Liver (tissue), 9 donors: ENCODE results near the gene NLGN1. TPM values are rescaled to one million over a fixed set of nuclear protein-coding genes. Genes with fewer than 3 reads are reported as not detected.

ENCODE experiments used
- DNase-seq: peaks from one replicate; pipeline ENCODE4 v3.0.0-alpha.2; 2017; ENCODE audit warnings: low spot score
- H3K27ac ChIP-seq, 2 donors: one replicate each; pipeline ENCODE4 v1.7.0; 2013; ENCODE audit warnings: inconsistent platforms in 2 of 2, low read length in 2 of 2, control low read depth in 1 of 2, low read depth in 1 of 2, mild to moderate bottlenecking in 1 of 2
- H3K27me3 ChIP-seq, 4 donors: one replicate each; pipeline versions ENCODE4 v1.6.1 to v1.7.0; 2013; ENCODE audit warnings: low read length in 3 of 4, inconsistent platforms in 1 of 4, mild to moderate bottlenecking in 1 of 4, moderate library complexity in 1 of 4; ENCODE audit not compliant: control insufficient read depth in 4 of 4, insufficient read depth in 4 of 4
- H3K36me3 ChIP-seq, 4 donors: one replicate each; pipeline versions ENCODE4 v1.6.1 to v1.7.0; 2013; ENCODE audit warnings: low read length in 3 of 4, mild to moderate bottlenecking in 3 of 4, low read depth in 1 of 4, moderate library complexity in 1 of 4; ENCODE audit not compliant: control insufficient read depth in 4 of 4, insufficient read depth in 3 of 4
- H3K4me1 ChIP-seq, 4 donors: one replicate each; pipeline versions ENCODE4 v1.6.1 to v1.7.0; 2013; ENCODE audit warnings: low read length in 3 of 4, mild to moderate bottlenecking in 3 of 4, moderate library complexity in 1 of 4; ENCODE audit not compliant: control insufficient read depth in 4 of 4, insufficient read depth in 4 of 4
- H3K4me3 ChIP-seq, 3 donors: one replicate each; pipeline versions ENCODE4 v1.6.1 to v1.7.0; 2013; ENCODE audit warnings: low read length in 3 of 3, control low read depth in 1 of 3, low read depth in 1 of 3, mild to moderate bottlenecking in 1 of 3
- H3K9ac ChIP-seq, 2 donors: one replicate each; pipeline ENCODE4 v1.7.0; 2013; ENCODE audit warnings: low read length in 2 of 2, mild to moderate bottlenecking in 2 of 2, moderate library complexity in 2 of 2, control low read depth in 1 of 2, low read depth in 1 of 2
- H3K9me3 ChIP-seq, 4 donors: one replicate each; pipeline versions ENCODE4 v1.6.1 to v1.7.0; 2013; ENCODE audit warnings: low read length in 3 of 4; ENCODE audit not compliant: control insufficient read depth in 4 of 4
- ATF3 ChIP-seq: IDR thresholded peaks from 2 replicates; pipeline ENCODE4 v1.6.1; 2016; ENCODE audit warnings: antibody characterized with exemption
- CTCF ChIP-seq: fragments of 150-350 bp; IDR thresholded peaks from 2 replicates; pipeline ENCODE4 v1.5.1; 2017; ENCODE audit warnings: improper control_type of control experiment, low read depth, low read length; ENCODE audit not compliant: missing input control
- EGR1 ChIP-seq, 2 donors: IDR thresholded peaks; 2 replicates each; pipeline ENCODE4 v1.6.1; 2016 to 2018; ENCODE audit warnings: antibody characterized with exemption in 2 of 2, low read depth in 2 of 2
- FOXA1 ChIP-seq: IDR thresholded peaks from 2 replicates; pipeline ENCODE4 v1.6.1; 2016; ENCODE audit warnings: antibody characterized with exemption
- FOXA2 ChIP-seq: IDR thresholded peaks from 2 replicates; pipeline ENCODE4 v1.6.1; 2016; ENCODE audit warnings: antibody characterized with exemption
- GABPA ChIP-seq, 2 donors: IDR thresholded peaks in 1 of 2; conservative IDR thresholded peaks in 1 of 2; 2 replicates each; pipeline ENCODE4 v1.6.1; 2016; ENCODE audit warnings: antibody characterized with exemption in 2 of 2, mild to moderate bottlenecking in 1 of 2, moderate library complexity in 1 of 2
- HNF4A ChIP-seq, 2 donors: conservative IDR thresholded peaks; 2 replicates each; pipeline ENCODE4 v1.6.1; 2016; ENCODE audit warnings: antibody characterized with exemption in 2 of 2, mild to moderate bottlenecking in 2 of 2
- HNF4G ChIP-seq: IDR thresholded peaks from 2 replicates; pipeline ENCODE4 v1.6.1; 2016; ENCODE audit warnings: antibody characterized with exemption
- JUND ChIP-seq, 2 donors: IDR thresholded peaks; 2 replicates each; pipeline ENCODE4 v1.6.1; 2016; ENCODE audit warnings: antibody characterized with exemption in 2 of 2
- MAX ChIP-seq: IDR thresholded peaks from 2 replicates; pipeline ENCODE4 v1.6.1; 2016; ENCODE audit warnings: antibody characterized with exemption
- NR2F2 ChIP-seq: IDR thresholded peaks from 2 replicates; pipeline ENCODE4 v1.6.1; 2016; ENCODE audit warnings: antibody characterized with exemption
- RAD21 ChIP-seq, 2 donors: IDR thresholded peaks; 2 replicates each; pipeline ENCODE4 v1.6.1; 2016; ENCODE audit warnings: antibody characterized with exemption in 2 of 2, mild to moderate bottlenecking in 2 of 2
- REST ChIP-seq: IDR thresholded peaks from 2 replicates; pipeline ENCODE4 v1.6.1; 2016; ENCODE audit warnings: antibody characterized with exemption, mild to moderate bottlenecking
- RXRA ChIP-seq, 2 donors: IDR thresholded peaks; 2 replicates each; pipeline ENCODE4 v1.6.1; 2017 to 2018; ENCODE audit warnings: antibody characterized with exemption in 2 of 2, mild to moderate bottlenecking in 1 of 2
- TAF1 ChIP-seq: conservative IDR thresholded peaks from 2 replicates; pipeline ENCODE4 v1.6.1; 2016; ENCODE audit warnings: antibody characterized with exemption, mild to moderate bottlenecking
- YY1 ChIP-seq: IDR thresholded peaks from 2 replicates; pipeline ENCODE4 v1.6.1; 2016; ENCODE audit warnings: antibody characterized with exemption, mild to moderate bottlenecking
- ZBTB33 ChIP-seq: IDR thresholded peaks from 2 replicates; pipeline ENCODE4 v1.6.1; 2016; ENCODE audit warnings: antibody characterized with exemption
- WGBS: extraction: QIAGEN DNeasy Blood & Tissue Kit; methylation state at CpG from one replicate; pipeline ENCODE4 v1.1.7; 2013; 5-methylcytosine and 5-hydroxymethylcytosine counted together
- polyA plus RNA-seq, 2 donors: library from polyadenylated mRNA; stranded (reverse) in 1 of 2; unstranded in 1 of 2; fragments of 200-250 nt in 1 of 2; fragments of >200 nt in 1 of 2; fragmentation: Nextera tagmentation in 1 of 2; extraction: Ambion mirVana in 1 of 2; gene quantifications; one replicate each; pipeline versions ENCODE4 v1.2.1 to v1.2.3, GENCODE V29; 2013 to 2015
- total RNA-seq, 2 donors: library from RNA; depleted of rRNA; stranded (reverse); fragments of >200 nt; gene quantifications; one replicate each; pipeline ENCODE4 v1.2.3, GENCODE V29; 2014
- donor health status: healthy.
- donor health status: healthy.
- donor health status: healthy.
- donor health status: healthy.
- donor health status: healthy.

NLGN1 gene
- total and polyA plus RNA-seq, 4 donors: 0.02 to 0.67 (median 0.37) TPM; not detected in 1

GRCh38 chr3:173755161-173755560 is 357.6 kb downstream of the NLGN1 start:
- no peak overlapping the region for H3K27ac ChIP-seq
- H3K9me3 ChIP-seq: no peaks in the 10 kb centered on the region
- TF ChIP-seq REST (no peak), ATF3 (no peak), RAD21 (IDR thresholded peaks at IDR 0.05) (no peak), FOXA2 (no peak), EGR1 (IDR thresholded peaks at IDR 0.05; ENCODE audit: low read depth in 2 of 2) (no peak), RXRA (IDR thresholded peaks at IDR 0.05) (no peak), CTCF (no peak), MAX (no peak), TAF1 (no peak), HNF4A (conservative IDR thresholded peaks at IDR 0.05) (no peak), JUND (IDR thresholded peaks at IDR 0.05) (no peak), FOXA1 (no peak), ZBTB33 (no peak), NR2F2 (no peak)
- H3K9ac ChIP-seq: no peak overlapping the region
- no peak overlapping the region for H3K4me3 ChIP-seq
- H3K36me3 ChIP-seq: no peaks in the 10 kb centered on the region
- DNase-seq: no peak
- H3K27me3 ChIP-seq: no peaks in the 10 kb centered on the region
- no peaks in the 10 kb centered on the region for H3K4me1 ChIP-seq

- H3K27ac ChIP-seq: no peak overlapping the region
- H3K36me3 ChIP-seq: no peaks in the 10 kb centered on the region
- no peak overlapping the region for H3K9ac ChIP-seq
- H3K9me3 ChIP-seq: no peaks in the 10 kb centered on the region
- H3K27me3 ChIP-seq: no peaks in the 10 kb centered on the region
- DNase-seq: no peak
- H3K4me3 ChIP-seq: no peak overlapping the region
- WGBS: 64% methylated on average over 4 of the region's 4 CpGs
- no peaks in the 10 kb centered on the region for H3K4me1 ChIP-seq
- no peak for TF ChIP-seq FOXA1
- no peak for TF ChIP-seq CTCF
- no peak for TF ChIP-seq REST
- TF ChIP-seq TAF1: no peak
- TF ChIP-seq RAD21 (IDR thresholded peaks at IDR 0.05): no peak
- TF ChIP-seq GABPA (IDR thresholded peaks at IDR 0.05 in 1 of 2, conservative IDR thresholded peaks at IDR 0.05 in 1 of 2): no peak
- no peak for TF ChIP-seq FOXA2
- TF ChIP-seq MAX: no peak
- no peak for TF ChIP-seq YY1
- no peak for TF ChIP-seq HNF4G
- no peak for TF ChIP-seq JUND (IDR thresholded peaks at IDR 0.05)
These were observed 363.6 kb downstream of the NLGN1 start for GRCh38 chr3:173761161-173761560.
